HG03565 (cell line): ENCODE measurements around the gene NFYC.

ENCODE experiments used
- ATAC-seq: cut with Tn5 transposase; IDR thresholded peaks from one replicate; pipeline ENCODE4 v1.9.1; 2021; ENCODE audit warnings: mild to moderate bottlenecking, moderate library complexity; ENCODE audit not compliant: unreplicated experiment

Gene NFYC

DNA sequence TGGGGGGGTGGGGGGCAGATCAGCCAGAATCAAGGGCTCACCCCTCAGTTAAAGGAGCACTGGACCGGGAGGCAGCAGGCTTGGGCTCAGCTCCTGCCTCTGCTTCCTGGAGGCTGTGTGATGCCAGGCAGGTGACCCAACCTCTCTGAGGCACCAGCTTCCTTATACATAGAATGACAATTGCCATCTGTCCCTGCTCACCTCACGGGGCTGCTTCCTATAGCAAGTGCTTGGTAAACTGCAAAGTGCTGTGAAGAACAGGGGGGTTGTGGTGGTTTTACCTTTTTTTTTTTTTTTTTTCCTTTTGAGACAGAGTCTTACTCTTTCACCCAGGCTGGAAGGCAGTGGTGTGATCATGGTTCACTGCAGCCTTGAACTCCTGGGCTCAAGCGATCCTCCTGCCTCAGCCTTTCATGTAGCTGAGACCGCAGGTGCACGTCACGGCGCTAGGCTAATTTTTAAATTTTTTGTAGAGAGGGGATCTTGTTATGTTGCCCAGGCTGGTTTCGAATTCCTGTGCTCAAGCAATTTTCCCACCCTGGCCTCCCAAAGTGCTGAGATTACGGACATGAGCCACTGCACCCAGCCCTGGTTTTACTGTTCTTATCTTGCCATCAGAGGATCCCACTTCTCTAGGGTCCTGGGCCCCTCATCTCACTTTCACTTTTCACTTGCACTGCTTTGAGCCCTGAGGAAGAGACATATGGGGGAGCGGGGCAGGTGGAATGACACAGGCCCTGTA is 103.6 kb downstream of the NFYC start:
- no peak for ATAC-seq

DNA sequence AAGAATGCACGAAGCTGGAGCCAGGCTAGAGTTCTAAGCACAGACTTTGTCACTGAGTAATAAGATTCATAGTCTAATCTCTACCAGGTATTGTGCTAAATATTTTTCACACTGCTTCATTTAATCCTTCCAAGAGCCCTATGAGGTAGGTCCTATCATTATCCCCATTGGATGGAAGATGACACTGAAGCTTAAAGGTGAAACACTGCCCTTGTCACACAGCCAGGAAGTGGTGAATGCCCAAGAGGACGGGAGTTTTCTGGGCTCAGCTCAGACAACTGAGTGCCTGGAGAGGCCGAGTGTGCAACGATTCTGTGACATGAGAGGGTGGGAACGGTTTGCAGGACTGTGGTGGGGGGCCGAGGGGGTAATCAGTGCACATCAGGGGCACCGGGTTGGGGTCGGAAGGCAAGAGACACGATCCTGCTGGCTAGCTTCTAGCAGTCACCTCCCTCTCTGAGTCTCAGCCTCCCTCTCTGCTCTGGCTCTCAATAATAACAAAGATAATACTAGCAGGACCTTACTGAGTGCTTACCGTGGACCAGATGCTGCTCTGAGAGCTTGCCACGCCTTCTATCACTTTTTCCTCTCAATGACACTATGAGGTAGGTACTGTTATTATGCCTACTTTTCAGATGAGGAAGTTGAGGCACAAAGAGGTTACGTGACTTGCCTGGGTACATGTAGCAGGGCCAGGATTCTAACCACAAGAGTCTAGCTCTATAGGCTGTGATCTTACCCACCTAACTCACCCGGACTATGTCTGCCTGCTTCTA is 104.5 kb downstream of the NFYC start:
- ATAC-seq, result no peak

GRCh38 chr1:40796939-40797667 is 105.6 kb downstream of the NFYC start:
- ATAC-seq, result no peak

DNA sequence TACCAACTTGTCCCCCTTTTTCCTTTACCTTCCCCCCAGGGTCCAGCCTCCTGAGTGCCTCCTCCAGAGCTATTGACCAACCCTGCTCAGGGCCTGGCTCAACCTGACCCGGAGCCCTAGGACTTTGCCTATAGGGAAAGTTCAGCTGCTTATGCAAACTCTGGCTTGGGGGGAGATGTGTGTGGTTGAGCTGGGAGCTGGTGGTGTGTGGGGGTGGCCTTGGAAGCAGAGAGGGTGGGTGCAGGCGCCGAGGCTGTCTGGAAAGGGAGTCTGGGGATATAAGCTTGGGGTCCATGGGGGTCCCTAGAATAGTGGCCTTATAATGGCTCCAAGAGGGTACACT is 106.1 kb downstream of the NFYC start:
- ATAC-seq, result no peak

DNA sequence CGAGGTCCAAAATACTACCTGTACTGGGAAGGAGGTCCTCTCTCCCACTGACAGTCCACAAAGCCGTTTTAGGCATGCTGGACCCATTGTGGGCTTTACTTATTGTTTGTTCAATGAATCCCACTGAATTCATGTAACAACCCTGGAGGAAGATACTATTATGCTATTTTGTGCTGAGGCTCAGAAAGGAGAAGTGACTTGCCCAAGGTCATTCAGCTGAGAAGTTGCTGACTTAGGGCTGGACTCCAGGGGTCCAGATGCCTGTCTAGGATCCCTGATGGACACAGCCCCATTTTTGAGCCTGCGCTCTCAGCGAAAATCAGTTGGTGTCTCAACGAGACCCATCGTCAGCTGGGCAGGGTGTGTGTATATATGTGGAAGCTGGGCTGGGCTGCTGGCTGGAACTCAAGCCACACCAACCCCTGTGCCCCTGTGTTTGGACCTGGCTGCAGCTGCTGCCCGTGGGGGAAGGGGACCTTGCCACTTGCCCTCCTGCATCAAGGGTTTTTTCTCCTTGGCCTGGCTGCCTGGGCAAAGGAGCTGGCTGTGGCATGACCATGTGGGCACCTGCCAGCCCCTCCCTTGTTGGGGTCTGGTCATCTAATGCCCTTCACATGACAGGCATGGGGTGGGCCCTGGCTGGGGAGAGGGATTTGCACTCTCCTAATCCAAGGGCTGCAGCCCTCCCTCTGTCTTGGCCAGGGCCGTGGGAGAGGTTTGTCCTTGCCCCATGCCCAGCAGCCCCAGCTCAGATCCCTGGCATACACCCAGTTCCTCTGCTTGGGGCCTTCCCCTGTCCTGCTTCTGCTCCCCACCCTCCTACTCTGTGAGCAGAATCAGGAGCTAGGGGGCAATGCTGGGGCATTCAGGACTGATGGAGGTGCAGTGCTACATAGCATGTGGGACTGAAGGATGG is 107.1 kb downstream of the NFYC start:
- ATAC-seq, result no peak

GRCh38 chr1:40799351-40799867 is 107.9 kb downstream of the NFYC start:
- no peak for ATAC-seq

DNA sequence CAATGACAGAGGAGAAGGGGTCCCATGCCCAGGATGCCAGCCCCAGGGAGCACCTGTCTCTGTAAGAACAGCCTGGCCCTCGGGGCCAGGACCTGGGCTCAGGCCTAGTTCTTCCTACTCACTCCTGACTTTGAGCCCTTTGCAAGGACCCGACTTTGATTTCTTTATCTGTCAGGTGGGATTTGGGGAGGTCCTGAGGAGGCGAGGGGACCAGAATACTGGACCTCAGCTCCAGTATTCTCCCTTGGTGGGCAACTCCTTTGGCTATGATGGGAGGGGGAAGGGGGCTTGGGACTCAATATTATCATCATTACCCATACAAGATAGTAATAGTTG is 110.2 kb downstream of the NFYC start:
- ATAC-seq, result no peak

DNA sequence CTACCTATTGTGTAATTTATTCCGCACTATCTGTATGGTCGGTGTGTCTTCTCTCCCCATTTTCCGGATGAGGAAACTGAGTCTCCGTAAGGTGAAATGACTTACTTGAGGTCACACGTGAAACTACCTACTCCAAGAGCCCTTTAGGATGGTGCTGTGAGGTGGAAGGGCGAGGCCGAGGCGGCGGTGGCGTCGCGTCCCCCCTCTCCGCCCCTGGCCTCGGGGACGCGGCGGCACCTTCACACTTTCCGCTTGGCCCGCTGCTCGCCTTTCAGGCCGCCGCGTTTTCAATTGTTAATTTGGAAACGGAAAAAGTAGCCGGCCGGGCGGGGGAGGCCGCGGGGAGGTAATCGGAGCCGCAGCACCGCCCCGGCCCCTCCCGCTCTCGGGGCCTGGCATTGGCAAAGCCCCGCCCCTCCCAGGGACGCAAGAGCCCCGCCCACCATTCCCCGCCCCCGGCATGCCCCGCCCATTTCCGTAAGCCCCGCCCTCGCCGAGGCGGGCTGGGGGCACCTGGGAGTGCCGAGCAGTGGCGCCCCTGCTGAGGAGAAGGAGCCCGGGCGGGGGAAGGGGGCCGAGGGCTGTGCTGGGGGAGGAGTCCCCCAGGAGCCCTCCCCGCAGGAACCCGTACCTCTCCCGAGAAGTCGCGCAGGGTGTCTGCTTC is 110.7 kb downstream of the NFYC start:
- no peak for ATAC-seq

DNA sequence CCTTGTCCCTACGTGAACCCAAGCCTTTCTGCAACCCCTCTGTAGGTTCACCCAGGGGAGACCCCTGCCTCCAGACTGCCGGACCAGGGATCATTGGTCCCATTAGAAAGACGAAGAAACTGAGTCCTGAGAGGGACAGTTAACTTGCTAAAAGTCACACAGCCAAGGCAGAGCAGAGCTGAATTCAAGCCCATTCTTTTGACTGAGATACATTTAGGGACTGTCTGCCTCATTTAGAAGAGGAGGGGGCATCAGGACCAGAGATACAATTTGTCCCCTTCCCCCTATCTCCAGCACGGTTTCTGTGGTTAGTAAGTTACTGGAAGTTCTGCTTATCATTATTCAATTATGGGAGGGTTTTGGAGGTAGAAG is 111.2 kb downstream of the NFYC start:
- ATAC-seq, result no peak

DNA sequence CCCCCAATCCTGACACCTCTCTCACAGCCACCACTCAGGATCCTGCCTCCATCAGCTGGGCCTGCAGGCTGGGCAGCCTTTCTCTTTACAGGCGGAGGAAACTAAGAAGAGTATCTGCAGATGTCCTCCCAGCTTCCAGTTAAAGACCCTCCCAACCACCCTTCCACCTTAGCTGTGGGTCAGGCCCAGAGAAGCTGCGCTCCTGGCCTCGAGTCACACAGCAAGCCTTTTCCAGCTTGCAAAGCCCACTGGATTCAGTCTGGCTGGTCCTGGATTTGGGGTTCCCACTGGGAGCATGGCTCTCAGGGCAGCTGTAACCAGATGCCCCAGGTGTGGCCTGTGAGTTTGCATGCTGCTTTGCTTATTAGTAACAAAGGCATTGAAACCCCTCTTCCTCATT is 111.9 kb downstream of the NFYC start:
- ATAC-seq, result no peak

DNA sequence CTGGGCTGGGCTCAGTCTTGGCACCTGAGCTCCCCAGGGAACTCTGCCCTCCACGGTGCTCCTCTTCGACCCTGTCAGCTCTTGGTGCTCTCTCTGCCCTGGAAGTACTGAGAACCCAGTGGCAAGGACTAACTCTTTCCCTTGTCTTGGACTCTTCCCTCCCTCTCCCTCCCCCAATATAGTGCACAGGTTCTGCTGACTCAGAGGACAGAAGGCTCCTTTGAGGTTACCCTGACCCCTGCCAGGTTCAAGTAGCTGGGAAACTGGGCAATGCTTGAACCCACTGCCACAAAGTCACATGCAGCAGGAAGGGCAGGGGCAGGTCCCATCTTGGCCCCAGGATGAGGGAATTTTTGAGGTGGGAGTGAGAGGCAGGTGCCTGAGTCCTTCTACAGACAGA is 112.4 kb downstream of the NFYC start:
- no peak for ATAC-seq

- no peak for ATAC-seq
Observed at GRCh38 chr1:40806240-40806639, 114.7 kb downstream of the NFYC start.

GRCh38 chr1:40806731-40807695 is 115.5 kb downstream of the NFYC start:
- no peak for ATAC-seq

- ATAC-seq, result no peak
Observed at GRCh38 chr1:40808002-40808401, 116.5 kb downstream of the NFYC start.

DNA sequence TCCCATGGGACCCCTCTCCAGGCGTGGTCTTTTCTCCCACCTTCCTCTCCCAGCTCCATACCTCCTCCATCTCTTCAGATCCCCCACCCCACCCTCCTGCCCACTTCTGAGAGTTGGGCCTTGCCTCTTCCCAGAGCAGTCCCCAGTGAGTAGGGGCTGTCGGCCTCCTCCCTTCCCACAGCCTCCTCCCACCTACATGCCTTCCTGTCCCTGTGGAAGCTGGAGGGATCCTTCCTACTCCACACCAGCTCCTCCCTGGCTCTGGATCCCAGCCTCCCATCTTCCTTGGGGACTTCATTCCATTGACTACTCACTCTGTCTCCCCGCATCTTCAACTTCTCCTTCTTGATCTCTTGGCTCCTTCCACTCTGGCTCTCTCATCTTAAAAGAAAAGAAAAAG is 116.9 kb downstream of the NFYC start:
- no peak for ATAC-seq

- ATAC-seq, result no peak
Observed at GRCh38 chr1:40808909-40809308, 117.4 kb downstream of the NFYC start.

GRCh38 chr1:40810927-40811326 is 119.4 kb downstream of the NFYC start:
- ATAC-seq, result no peak

GRCh38 chr1:40815420-40815819 is 123.9 kb downstream of the NFYC start:
- ATAC-seq, result no peak

DNA sequence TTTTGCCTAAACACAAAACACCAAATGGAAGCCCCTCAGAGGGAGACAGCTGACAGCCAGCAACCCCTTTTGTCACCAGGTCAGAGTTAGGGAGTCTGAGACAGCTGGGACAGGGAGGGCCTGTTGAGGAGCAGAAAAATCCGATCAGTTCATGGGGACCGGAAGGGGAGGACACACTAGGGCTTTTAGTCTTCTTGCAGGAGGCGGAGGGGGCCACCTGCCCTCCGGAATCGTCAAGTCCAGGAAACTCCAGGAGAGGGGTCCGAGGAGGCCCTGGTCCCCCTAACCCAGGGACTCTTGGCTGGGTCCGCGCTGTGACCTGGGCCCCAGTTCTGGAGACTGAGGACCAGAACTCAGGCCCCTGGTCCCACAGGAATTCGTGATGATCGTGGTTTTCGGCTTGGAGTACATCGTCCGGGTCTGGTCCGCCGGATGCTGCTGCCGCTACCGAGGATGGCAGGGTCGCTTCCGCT is 126.3 kb downstream of the NFYC start:
- no peak for ATAC-seq
